NB4 (cell line): ENCODE results near the gene EIF2B5.

Experiments used
- DNase-seq: peaks from one replicate; pipeline ENCODE4 v3.0.0; 2010; ENCODE audit warnings: low read depth
- H3K4me3 ChIP-seq: one replicate; pipeline ENCODE4 v1.5.1; 2011; ENCODE audit warnings: mild to moderate bottlenecking, low read depth, low read length, moderate library complexity
- MAX ChIP-seq: IDR thresholded peaks from 2 replicates; pipeline ENCODE4 v1.6.1; 2011; ENCODE audit warnings: low read depth, low read length
- MYC ChIP-seq: IDR thresholded peaks from 2 replicates; pipeline ENCODE4 v1.6.1; 2011; ENCODE audit warnings: low read depth, low read length
- POLR2A ChIP-seq: IDR thresholded peaks from 2 replicates; pipeline ENCODE4 v1.6.1; 2011; ENCODE audit warnings: mild to moderate bottlenecking; ENCODE audit not compliant: insufficient read length; ENCODE audit errors: extremely low read depth
- TF ChIP-seq, protein P1 (sequence below): IDR thresholded peaks from one replicate; pipeline ENCODE4 v1.5.1; 2012; ENCODE audit warnings: low read depth, low read length

The EIF2B5 gene

GRCh38 chr3:184181596-184181995, 46.4 kb downstream of the EIF2B5 start:
- no peak overlapping the region for H3K4me3 ChIP-seq
- DNase-seq = no peak
- TF ChIP-seq, protein P1, sequence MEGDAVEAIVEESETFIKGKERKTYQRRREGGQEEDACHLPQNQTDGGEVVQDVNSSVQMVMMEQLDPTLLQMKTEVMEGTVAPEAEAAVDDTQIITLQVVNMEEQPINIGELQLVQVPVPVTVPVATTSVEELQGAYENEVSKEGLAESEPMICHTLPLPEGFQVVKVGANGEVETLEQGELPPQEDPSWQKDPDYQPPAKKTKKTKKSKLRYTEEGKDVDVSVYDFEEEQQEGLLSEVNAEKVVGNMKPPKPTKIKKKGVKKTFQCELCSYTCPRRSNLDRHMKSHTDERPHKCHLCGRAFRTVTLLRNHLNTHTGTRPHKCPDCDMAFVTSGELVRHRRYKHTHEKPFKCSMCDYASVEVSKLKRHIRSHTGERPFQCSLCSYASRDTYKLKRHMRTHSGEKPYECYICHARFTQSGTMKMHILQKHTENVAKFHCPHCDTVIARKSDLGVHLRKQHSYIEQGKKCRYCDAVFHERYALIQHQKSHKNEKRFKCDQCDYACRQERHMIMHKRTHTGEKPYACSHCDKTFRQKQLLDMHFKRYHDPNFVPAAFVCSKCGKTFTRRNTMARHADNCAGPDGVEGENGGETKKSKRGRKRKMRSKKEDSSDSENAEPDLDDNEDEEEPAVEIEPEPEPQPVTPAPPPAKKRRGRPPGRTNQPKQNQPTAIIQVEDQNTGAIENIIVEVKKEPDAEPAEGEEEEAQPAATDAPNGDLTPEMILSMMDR = no peak
- TF ChIP-seq POLR2A = no peak
- no peak for TF ChIP-seq MAX
- no peak for TF ChIP-seq MYC

- DNase-seq = no peak
- TF ChIP-seq, protein P1 = no peak
- TF ChIP-seq POLR2A (no peak), MYC (no peak), MAX (no peak)
- no peak overlapping the region for H3K4me3 ChIP-seq
These were observed 48.5 kb downstream of the EIF2B5 start for GRCh38 chr3:184183679-184184078.

- no peak for DNase-seq
- TF ChIP-seq POLR2A = no peak
- H3K4me3 ChIP-seq = peak overlapping the region; percentile 59
These were observed 49.5 kb downstream of the EIF2B5 start for GRCh38 chr3:184184546-184185230.

DNA sequence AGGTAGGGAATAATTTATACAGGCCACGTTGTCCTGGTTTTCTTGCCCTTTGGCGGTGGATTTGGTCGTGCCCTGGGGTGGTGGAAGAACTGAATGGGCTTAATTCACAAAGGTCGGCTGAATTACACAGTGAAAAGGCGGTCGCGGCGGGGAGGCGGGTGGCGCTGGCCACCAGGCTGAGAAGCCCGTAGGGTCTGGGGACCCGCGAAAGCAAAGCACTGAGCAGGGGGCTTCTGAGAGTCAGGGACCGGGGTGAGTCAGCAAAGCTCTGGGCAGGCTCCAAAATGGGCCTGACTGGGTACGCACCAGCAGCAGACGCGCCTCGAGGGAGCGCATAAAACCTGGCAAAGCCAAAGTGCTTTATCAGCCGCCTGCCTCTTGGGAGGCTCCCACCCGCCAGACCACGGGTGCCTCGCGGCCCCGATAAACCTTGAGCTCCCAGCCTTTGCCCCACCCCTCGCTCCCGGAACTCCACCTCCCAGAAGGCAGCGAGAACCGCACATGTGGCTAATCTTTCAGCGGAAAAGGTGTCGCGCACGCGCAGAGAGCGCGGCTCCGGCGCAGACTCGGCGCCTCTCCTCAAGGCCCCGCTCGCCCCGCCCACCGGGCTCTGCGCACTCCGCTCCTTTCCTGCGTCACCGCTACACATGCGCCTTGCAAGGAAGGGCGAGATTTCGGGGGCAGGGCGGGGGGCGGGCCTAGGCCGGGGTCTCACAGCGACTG, 50.5 kb downstream of the EIF2B5 start:
- TF ChIP-seq MYC = peak; percentile 82
- TF ChIP-seq POLR2A = peak; percentile 48
- peak; percentile 79 for TF ChIP-seq MAX
- TF ChIP-seq, protein P1 = no peak
- DNase-seq = peak; percentile 99
- peak overlapping the region; percentile 96 for H3K4me3 ChIP-seq

- peak; percentile 46 for DNase-seq
- H3K4me3 ChIP-seq = peak within 1 kb of the TSS; percentile 96
- peak; percentile 65 for TF ChIP-seq POLR2A
- TF ChIP-seq, protein P1 = no peak
These were observed 51.2 kb downstream of the EIF2B5 start, which contains the start of gene ABCF3 for GRCh38 chr3:184186184-184186901. Gene ABCF3 (plus strand): TSS chr3:184186199. CDS start chr3:184186208, 9 bp downstream.

GRCh38 chr3:184186902-184187207, 51.7 kb downstream of the EIF2B5 start:
- TF ChIP-seq, protein P1 = no peak
- TF ChIP-seq MAX (no peak), MYC (no peak), POLR2A (no peak)
- peak; percentile 15 for DNase-seq

More at GRCh38 chr3:184186902-184187207, 51.7 kb downstream of the EIF2B5 start:
- H3K4me3 ChIP-seq = peak overlapping the region; percentile 96
